HG03571 (cell line): ENCODE results near the gene TMC2.
"Not testable (repeated sequence)": the region's sequence is repeated elsewhere in the genome, so short reads cannot be mapped to it uniquely, and the experiment has no call there.

Experiments
- ATAC-seq: cut with Tn5 transposase; IDR thresholded peaks from one replicate; pipeline ENCODE4 v1.9.1; 2021; ENCODE audit not compliant: unreplicated experiment

TMC2 gene

GRCh38 chr20:2536560-2536986 lies at the start of gene TMC2:
TMC2 (plus strand) TSS chr20:2536573; CDS start chr20:2536622, 49 bp downstream.
- ATAC-seq: no peak

- not testable (repeated sequence) for ATAC-seq
These were observed 33.5 kb upstream of the TMC2 start for GRCh38 chr20:2502808-2503384.

GRCh38 chr20:2504803-2505202 lies 31.6 kb upstream of the TMC2 start:
- not testable (repeated sequence) for ATAC-seq

- not testable (repeated sequence) for ATAC-seq
These were observed 29.9 kb upstream of the TMC2 start for GRCh38 chr20:2506426-2506825.

GRCh38 chr20:2507464-2507863 lies 28.9 kb upstream of the TMC2 start:
- ATAC-seq: no peak

GRCh38 chr20:2507875-2508630 lies 28.3 kb upstream of the TMC2 start:
- peak; percentile 13 for ATAC-seq

GRCh38 chr20:2508631-2509467 lies 27.5 kb upstream of the TMC2 start, which contains the start of gene ZNF343:
ZNF343 (minus strand) TSS chr20:2508915; CDS start chr20:2493895, 15,020 bp downstream.
- ATAC-seq: peak; percentile 95

- no peak for ATAC-seq
These were observed 26.9 kb upstream of the TMC2 start for GRCh38 chr20:2509468-2509781.

- ATAC-seq: no peak
These were observed 26.6 kb upstream of the TMC2 start for GRCh38 chr20:2509794-2510193.

GRCh38 chr20:2515203-2515602 lies 21.2 kb upstream of the TMC2 start:
- ATAC-seq: no peak

- no peak for ATAC-seq
These were observed 20.0 kb upstream of the TMC2 start for GRCh38 chr20:2516399-2516798.

- ATAC-seq: no peak
These were observed 18.3 kb upstream of the TMC2 start for GRCh38 chr20:2518096-2518495.

GRCh38 chr20:2518558-2518957 lies 17.8 kb upstream of the TMC2 start:
- ATAC-seq: no peak

GRCh38 chr20:2519115-2519809 lies 17.1 kb upstream of the TMC2 start:
- no peak for ATAC-seq

- no peak for ATAC-seq
These were observed 15.8 kb upstream of the TMC2 start for GRCh38 chr20:2520617-2521016.

GRCh38 chr20:2521369-2522305 lies 14.7 kb upstream of the TMC2 start:
- no peak for ATAC-seq

GRCh38 chr20:2522826-2523429 lies 13.4 kb upstream of the TMC2 start:
- ATAC-seq: not testable (repeated sequence)

GRCh38 chr20:2523919-2524708 lies 12.3 kb upstream of the TMC2 start:
- ATAC-seq: peak; percentile 52
